ENCODE results near the gene C4orf54. TPM values are rescaled to one million over a fixed set of nuclear protein-coding genes. Genes with fewer than 3 reads are reported as not detected.

Gene C4orf54
- total RNA-seq, 1 experiment from 2014 or later = not detected

DNA sequence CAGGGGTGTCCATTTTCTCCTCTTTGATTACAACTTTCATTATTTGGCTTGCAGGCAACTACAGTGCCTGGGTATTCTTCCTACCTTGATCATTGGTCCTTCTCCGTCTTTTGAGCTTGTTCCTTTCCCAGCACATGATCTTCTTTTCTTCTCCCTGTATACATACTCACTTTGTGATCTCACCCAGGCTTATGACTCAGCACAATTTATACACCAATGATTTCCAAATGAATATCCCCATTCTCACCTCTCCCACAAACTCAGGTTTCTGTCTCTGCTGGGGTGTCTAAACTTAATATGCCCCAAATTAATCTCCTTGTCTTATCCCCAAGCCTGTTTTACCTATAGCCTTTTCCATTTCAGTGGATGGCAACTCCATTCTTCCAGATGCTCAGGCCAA is 19.5 kb upstream of the C4orf54 start:
- Histone ChIP-seq H3K27ac (ENCODE audit: low read length) (no peak overlapping the region), H3K4me3 (ENCODE audit: low read depth in 2 of 2, low read length in 2 of 2) (no peak overlapping the region), H3K9me3 (ENCODE audit: control insufficient read depth, insufficient read depth, low read depth, low read length) (no peaks in the 10 kb centered on the region), H3K27me3 (ENCODE audit: control insufficient read depth, insufficient read depth, low read length) (no peaks in the 10 kb centered on the region), H3K36me3 (ENCODE audit: control insufficient read depth, insufficient read depth, low read length) (no peaks in the 10 kb centered on the region), H3K4me1 (ENCODE audit: control insufficient read depth, insufficient read depth, low read length) (no peaks in the 10 kb centered on the region)
- in situ Hi-C loops (cut with HindIII; ENCODE audit: low pct_unique_long_range_greater_than_20kb, low sequenced_read_pairs) (no loop called here), intact Hi-C loops (cut with micrococcal nuclease; ENCODE audit: unreplicated experiment) (no loop called here)
- DNase-seq (ENCODE audit: low read depth, low spot score) (no peak), ATAC-seq (no peak)
- ChIA-PET POLR2A (no interaction called here), CTCF (no interaction called here)
- TF ChIP-seq SIN3A (IDR thresholded peaks at IDR 0.05; ENCODE audit: borderline replicate concordance, insufficient read depth, low read depth, low read length) = no peak
- TF ChIP-seq POLR2AphosphoS5 (IDR thresholded peaks at IDR 0.05; ENCODE audit: low read depth, low read length) = no peak
- TF ChIP-seq, protein P1, sequence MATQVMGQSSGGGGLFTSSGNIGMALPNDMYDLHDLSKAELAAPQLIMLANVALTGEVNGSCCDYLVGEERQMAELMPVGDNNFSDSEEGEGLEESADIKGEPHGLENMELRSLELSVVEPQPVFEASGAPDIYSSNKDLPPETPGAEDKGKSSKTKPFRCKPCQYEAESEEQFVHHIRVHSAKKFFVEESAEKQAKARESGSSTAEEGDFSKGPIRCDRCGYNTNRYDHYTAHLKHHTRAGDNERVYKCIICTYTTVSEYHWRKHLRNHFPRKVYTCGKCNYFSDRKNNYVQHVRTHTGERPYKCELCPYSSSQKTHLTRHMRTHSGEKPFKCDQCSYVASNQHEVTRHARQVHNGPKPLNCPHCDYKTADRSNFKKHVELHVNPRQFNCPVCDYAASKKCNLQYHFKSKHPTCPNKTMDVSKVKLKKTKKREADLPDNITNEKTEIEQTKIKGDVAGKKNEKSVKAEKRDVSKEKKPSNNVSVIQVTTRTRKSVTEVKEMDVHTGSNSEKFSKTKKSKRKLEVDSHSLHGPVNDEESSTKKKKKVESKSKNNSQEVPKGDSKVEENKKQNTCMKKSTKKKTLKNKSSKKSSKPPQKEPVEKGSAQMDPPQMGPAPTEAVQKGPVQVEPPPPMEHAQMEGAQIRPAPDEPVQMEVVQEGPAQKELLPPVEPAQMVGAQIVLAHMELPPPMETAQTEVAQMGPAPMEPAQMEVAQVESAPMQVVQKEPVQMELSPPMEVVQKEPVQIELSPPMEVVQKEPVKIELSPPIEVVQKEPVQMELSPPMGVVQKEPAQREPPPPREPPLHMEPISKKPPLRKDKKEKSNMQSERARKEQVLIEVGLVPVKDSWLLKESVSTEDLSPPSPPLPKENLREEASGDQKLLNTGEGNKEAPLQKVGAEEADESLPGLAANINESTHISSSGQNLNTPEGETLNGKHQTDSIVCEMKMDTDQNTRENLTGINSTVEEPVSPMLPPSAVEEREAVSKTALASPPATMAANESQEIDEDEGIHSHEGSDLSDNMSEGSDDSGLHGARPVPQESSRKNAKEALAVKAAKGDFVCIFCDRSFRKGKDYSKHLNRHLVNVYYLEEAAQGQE (IDR thresholded peaks at IDR 0.05; ENCODE audit: insufficient read depth in 1 of 2, low read depth in 2 of 2, low read length in 1 of 2) = no peak
- TF ChIP-seq, protein P2, sequence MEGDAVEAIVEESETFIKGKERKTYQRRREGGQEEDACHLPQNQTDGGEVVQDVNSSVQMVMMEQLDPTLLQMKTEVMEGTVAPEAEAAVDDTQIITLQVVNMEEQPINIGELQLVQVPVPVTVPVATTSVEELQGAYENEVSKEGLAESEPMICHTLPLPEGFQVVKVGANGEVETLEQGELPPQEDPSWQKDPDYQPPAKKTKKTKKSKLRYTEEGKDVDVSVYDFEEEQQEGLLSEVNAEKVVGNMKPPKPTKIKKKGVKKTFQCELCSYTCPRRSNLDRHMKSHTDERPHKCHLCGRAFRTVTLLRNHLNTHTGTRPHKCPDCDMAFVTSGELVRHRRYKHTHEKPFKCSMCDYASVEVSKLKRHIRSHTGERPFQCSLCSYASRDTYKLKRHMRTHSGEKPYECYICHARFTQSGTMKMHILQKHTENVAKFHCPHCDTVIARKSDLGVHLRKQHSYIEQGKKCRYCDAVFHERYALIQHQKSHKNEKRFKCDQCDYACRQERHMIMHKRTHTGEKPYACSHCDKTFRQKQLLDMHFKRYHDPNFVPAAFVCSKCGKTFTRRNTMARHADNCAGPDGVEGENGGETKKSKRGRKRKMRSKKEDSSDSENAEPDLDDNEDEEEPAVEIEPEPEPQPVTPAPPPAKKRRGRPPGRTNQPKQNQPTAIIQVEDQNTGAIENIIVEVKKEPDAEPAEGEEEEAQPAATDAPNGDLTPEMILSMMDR (IDR thresholded peaks at IDR 0.05) = no peak
- TF ChIP-seq TCF7L2 (IDR thresholded peaks at IDR 0.05; ENCODE audit: low read depth, low read length) = no peak
- no TSS peak for BruUV-seq (replicated peaks)

DNA sequence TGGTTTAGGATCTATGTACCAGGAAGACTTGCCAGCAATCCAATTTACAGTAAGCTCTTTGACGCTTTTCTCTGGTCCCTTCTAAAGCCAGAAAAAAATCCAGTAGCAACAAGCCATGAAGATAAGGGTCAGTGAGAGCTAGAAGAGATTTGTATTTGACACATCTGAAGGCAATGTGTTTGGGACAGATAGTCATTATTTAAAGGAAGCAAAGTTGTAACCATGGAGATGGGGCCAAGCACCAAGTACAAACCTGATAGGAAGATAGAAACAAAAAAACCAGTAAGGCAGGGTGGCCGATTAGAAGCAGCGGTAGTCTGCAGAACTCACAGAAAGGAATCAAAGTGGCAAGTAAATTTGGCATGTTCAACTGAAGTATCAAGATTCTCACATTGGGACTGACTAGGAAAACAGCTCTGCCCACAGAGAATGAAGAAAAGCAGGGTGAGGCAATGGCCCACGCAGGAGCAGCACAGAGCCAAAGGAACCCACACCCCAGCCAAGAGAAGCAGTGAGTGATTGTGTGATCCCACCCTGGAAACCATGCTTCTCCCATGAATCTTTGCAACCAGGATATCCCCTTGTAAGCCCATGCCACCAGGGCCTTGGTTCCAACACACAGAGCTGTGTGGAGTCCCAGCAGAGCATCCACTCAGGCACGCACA is 12.9 kb upstream of the C4orf54 start:
- H3K4me3 ChIP-seq (ENCODE audit: low read depth in 2 of 2, low read length in 2 of 2) = no peak overlapping the region
- H3K9me3 ChIP-seq (ENCODE audit: control insufficient read depth, insufficient read depth, low read depth, low read length) = no peaks in the 10 kb centered on the region
- H3K4me1 ChIP-seq (ENCODE audit: control insufficient read depth, insufficient read depth, low read length) = no peaks in the 10 kb centered on the region
- ChIA-PET CTCF (no interaction called here), POLR2A (no interaction called here)
- in situ Hi-C loops (cut with HindIII; ENCODE audit: low pct_unique_long_range_greater_than_20kb, low sequenced_read_pairs) (no loop called here), intact Hi-C loops (cut with micrococcal nuclease; ENCODE audit: unreplicated experiment) (no loop called here)
- no peaks in the 10 kb centered on the region for H3K27me3 ChIP-seq (ENCODE audit: control insufficient read depth, insufficient read depth, low read length)
- no TSS peak for BruUV-seq (replicated peaks)
- DNase-seq (ENCODE audit: low read depth, low spot score) (no peak), ATAC-seq (no peak)
- TF ChIP-seq, protein P1 (IDR thresholded peaks at IDR 0.05; ENCODE audit: insufficient read depth in 1 of 2, low read depth in 2 of 2, low read length in 1 of 2) = no peak
- TF ChIP-seq TCF7L2 (IDR thresholded peaks at IDR 0.05; ENCODE audit: low read depth, low read length) (no peak), SIN3A (IDR thresholded peaks at IDR 0.05; ENCODE audit: borderline replicate concordance, insufficient read depth, low read depth, low read length) (no peak), POLR2AphosphoS5 (IDR thresholded peaks at IDR 0.05; ENCODE audit: low read depth, low read length) (no peak)
- TF ChIP-seq, protein P2 (IDR thresholded peaks at IDR 0.05) = no peak
- H3K27ac ChIP-seq (ENCODE audit: low read length) = no peak overlapping the region
- H3K36me3 ChIP-seq (ENCODE audit: control insufficient read depth, insufficient read depth, low read length) = no peaks in the 10 kb centered on the region
